Measurements from ENCODE around the gene EIF3CL.
"Not testable (repeated sequence)": the region's sequence is repeated elsewhere in the genome, so short reads cannot be mapped to it uniquely, and the experiment has no call there.

Gene EIF3CL

GRCh38 chr16:28364268-28365173, 39.1 kb downstream of the EIF3CL start:
- FAIRE-seq, result peak; percentile 13
- not testable (repeated sequence) for DNase-seq (ENCODE audit: insufficient read length, low spot score)

GRCh38 chr16:28363408-28363807, 40.2 kb downstream of the EIF3CL start, which contains the start of gene NPIPB6:
TSS of gene NPIPB6 (minus strand) at chr16:28363508. CDS start at chr16:28362822, 686 bp downstream.
- not testable (repeated sequence) for DNase-seq (ENCODE audit: insufficient read length, low spot score)

GRCh38 chr16:28362600-28362999, 41.0 kb downstream of the EIF3CL start:
- FAIRE-seq; DNase-seq (ENCODE audit: insufficient read length, low spot score): not testable (repeated sequence)

More at GRCh38 chr16:28363408-28363807, 40.2 kb downstream of the EIF3CL start, which contains the start of gene NPIPB6:
- FAIRE-seq, result not testable (repeated sequence)

- DNase-seq (ENCODE audit: insufficient read length, low spot score); FAIRE-seq: not testable (repeated sequence)
Observed at GRCh38 chr16:28338230-28338629, 65.4 kb downstream of the EIF3CL start.

GRCh38 chr16:28336940-28337710, 66.5 kb downstream of the EIF3CL start:
- FAIRE-seq; DNase-seq (ENCODE audit: insufficient read length, low spot score): not testable (repeated sequence)

- DNase-seq (ENCODE audit: insufficient read length, low spot score); FAIRE-seq: not testable (repeated sequence)
Observed at GRCh38 chr16:28335678-28336077, 68.0 kb downstream of the EIF3CL start.

- not testable (repeated sequence) for DNase-seq (ENCODE audit: insufficient read length, low spot score); FAIRE-seq
Observed at GRCh38 chr16:28332632-28333031, 71.0 kb downstream of the EIF3CL start.

- FAIRE-seq; DNase-seq (ENCODE audit: insufficient read length, low spot score): not testable (repeated sequence)
Observed at GRCh38 chr16:28330981-28331380, 72.7 kb downstream of the EIF3CL start.

- not testable (repeated sequence) for FAIRE-seq; DNase-seq (ENCODE audit: insufficient read length, low spot score)
Observed at GRCh38 chr16:28330232-28330631, 73.4 kb downstream of the EIF3CL start.

Data from HTR-8/SVneo (cell line).